Naive thymus-derived CD4-positive, alpha-beta T cell (primary cell): ENCODE results near the gene AGAP1. TPM values are rescaled to one million over a fixed set of nuclear protein-coding genes. Genes with fewer than 3 reads are reported as not detected.

Experiments used
- ATAC-seq: fragments of 150-1000 bp; cut with Tn5 transposase; 2 replicates; pipeline ENCODE4 v1.10.0; 2021; ENCODE audit warnings: mild to moderate bottlenecking, moderate library complexity
- CTCF ChIA-PET: fragments of 350-600 bp; sonication (Branson Sonifier 250); formaldehyde crosslinking; loops from one replicate; lab custom pipeline; 2021; ENCODE audit warnings: antibody characterized with exemption; lab: Charles Lee
- POLR2A ChIA-PET: fragments of 350-600 bp; sonication (Branson Sonifier 250); formaldehyde crosslinking; loops from one replicate; lab custom pipeline; 2021; ENCODE audit warnings: antibody characterized with exemption, inconsistent platforms; lab: Charles Lee
- DNase-seq, 9 donors: peaks; one replicate each; pipeline versions ENCODE4 v3.0.0 to v3.0.0-alpha.2; 2020 to 2022; ENCODE audit warnings: mixed read lengths in 1 of 9
- H3K27ac ChIP-seq: one replicate; pipeline ENCODE4 v1.7.0; 2013; ENCODE audit warnings: mild to moderate bottlenecking, low read depth, low read length, moderate library complexity
- H3K27me3 ChIP-seq, 2 donors: one replicate each; pipeline ENCODE4 v1.7.0; 2013; ENCODE audit warnings: low read length in 2 of 2, mild to moderate bottlenecking in 2 of 2, moderate library complexity in 2 of 2; ENCODE audit not compliant: control insufficient read depth in 2 of 2, insufficient read depth in 2 of 2
- H3K36me3 ChIP-seq, 3 experiments: 1 replicate in 2 of 3; 2 replicates in 1 of 3; pipeline ENCODE4 v1.7.0; 2013; ENCODE audit warnings: low read length in 3 of 3, mild to moderate bottlenecking in 3 of 3, moderate library complexity in 1 of 3; ENCODE audit not compliant: insufficient read depth in 3 of 3, control insufficient read depth in 2 of 3
- H3K4me1 ChIP-seq, 2 donors: one replicate each; pipeline ENCODE4 v1.7.0; 2013; ENCODE audit warnings: low read length in 2 of 2, mild to moderate bottlenecking in 2 of 2, moderate library complexity in 1 of 2; ENCODE audit not compliant: control insufficient read depth in 2 of 2, insufficient read depth in 2 of 2
- H3K4me3 ChIP-seq: 2 replicates; pipeline ENCODE4 v1.7.0; 2013; ENCODE audit warnings: mild to moderate bottlenecking, low read length
- H3K9me3 ChIP-seq, 3 experiments: 1 replicate in 2 of 3; 2 replicates in 1 of 3; pipeline ENCODE4 v1.7.0; 2013; ENCODE audit warnings: low read length in 3 of 3; ENCODE audit not compliant: control insufficient read depth in 2 of 3
- H3K27ac Mint-ChIP-seq, 9 donors: one replicate each; pipeline ENCODE4 v1.8.0; 2020 to 2022; ENCODE audit warnings: mixed read lengths in 9 of 9, mild to moderate bottlenecking in 8 of 9, moderate library complexity in 5 of 9, inconsistent platforms in 2 of 9
- H3K27me3 Mint-ChIP-seq, 5 donors: one replicate each; pipeline ENCODE4 v1.8.0; 2021 to 2022; ENCODE audit warnings: mixed read lengths in 5 of 5, mild to moderate bottlenecking in 1 of 5
- H3K36me3 Mint-ChIP-seq, 5 donors: one replicate each; pipeline ENCODE4 v1.8.0; 2020 to 2022; ENCODE audit warnings: mixed read lengths in 5 of 5, mild to moderate bottlenecking in 3 of 5, inconsistent platforms in 1 of 5
- H3K4me1 Mint-ChIP-seq, 7 donors: one replicate each; pipeline ENCODE4 v1.8.0; 2020 to 2022; ENCODE audit warnings: mixed read lengths in 7 of 7, mild to moderate bottlenecking in 3 of 7, inconsistent platforms in 1 of 7
- H3K4me3 Mint-ChIP-seq, 10 donors: one replicate each; pipeline ENCODE4 v1.8.0; 2020 to 2022; ENCODE audit warnings: mild to moderate bottlenecking in 10 of 10, mixed read lengths in 10 of 10, moderate library complexity in 6 of 10, inconsistent platforms in 2 of 10
- H3K9me3 Mint-ChIP-seq, 11 donors: one replicate each; pipeline ENCODE4 v1.8.0; 2020 to 2022; ENCODE audit warnings: mixed read lengths in 11 of 11, mild to moderate bottlenecking in 4 of 11, inconsistent platforms in 1 of 11, moderate library complexity in 1 of 11
- intact Hi-C, 2 donors: fragments of 100-400 bp; cut with micrococcal nuclease; formaldehyde crosslinking; loops; one replicate each; pipeline ENCODE4 v1.15.1; 2023
- polyA plus RNA-seq, 2 donors: library from polyadenylated mRNA; unstranded; fragments of 300-500 nt; fragmentation: Illumina TruSeq; gene quantifications; one replicate each; pipeline ENCODE4 v1.2.3, GENCODE V29; 2021
- total RNA-seq, 6 experiments: library from RNA in 5 of 6; stranded (reverse) in 5 of 6; gene quantifications; 1 replicate in 5 of 6; 2 replicates in 1 of 6; pipeline ENCODE4 v1.2.3 and lab custom pipeline; 2021 to 2026

The AGAP1 gene
- total and polyA plus RNA-seq, 7 experiments from 2014 or later, result 0.35 to 9.6 (median 0.85) TPM; not detected in 2

DNA sequence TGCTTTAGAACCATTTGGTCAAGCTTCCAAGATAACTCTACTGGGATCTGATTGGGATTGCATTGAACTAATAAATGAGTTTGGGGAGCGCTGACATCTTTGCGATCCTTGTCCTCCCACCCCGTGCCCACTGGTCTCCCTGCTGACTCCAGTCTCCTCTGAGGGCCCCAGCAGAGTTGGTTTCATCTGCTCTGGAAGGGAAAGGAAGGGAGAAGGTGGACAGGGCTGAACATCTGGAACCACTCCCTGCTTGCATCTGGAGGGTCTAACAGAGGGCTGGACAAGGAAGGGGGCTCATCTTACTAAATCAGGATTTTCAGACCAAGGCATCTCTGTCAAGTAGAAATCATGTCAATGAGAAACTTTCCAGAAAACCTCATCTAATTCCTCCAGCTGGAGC lies 661.6 kb downstream of the AGAP1 start:
- Histone ChIP-seq H3K27ac (no peak overlapping the region), H3K4me3 (no peak overlapping the region), H3K36me3 (no peaks in the 10 kb centered on the region), H3K27me3 (no peaks in the 10 kb centered on the region), H3K9me3 (no peaks in the 10 kb centered on the region), H3K4me1 (no peaks in the 10 kb centered on the region)
- CTCF ChIA-PET, result no interaction called here
- Mint-ChIP-seq H3K27ac (no peak overlapping the region), H3K4me3 (no peak overlapping the region), H3K9me3 (peaks cover 0 to 44% (median 14%) of the 10 kb centered on the region in 11 donors), H3K4me1 (peaks cover 0 to 4% (median 0%) of the 10 kb centered on the region in 7 donors), H3K27me3 (peaks cover 24 to 48% (median 38%) of the 10 kb centered on the region in 5 donors), H3K36me3 (peaks cover 0 to 4% (median 0%) of the 10 kb centered on the region in 5 donors)
- intact Hi-C loops, result no loop called here
- DNase-seq, result no peak
- POLR2A ChIA-PET, result no interaction called here
- no peak for ATAC-seq

DNA sequence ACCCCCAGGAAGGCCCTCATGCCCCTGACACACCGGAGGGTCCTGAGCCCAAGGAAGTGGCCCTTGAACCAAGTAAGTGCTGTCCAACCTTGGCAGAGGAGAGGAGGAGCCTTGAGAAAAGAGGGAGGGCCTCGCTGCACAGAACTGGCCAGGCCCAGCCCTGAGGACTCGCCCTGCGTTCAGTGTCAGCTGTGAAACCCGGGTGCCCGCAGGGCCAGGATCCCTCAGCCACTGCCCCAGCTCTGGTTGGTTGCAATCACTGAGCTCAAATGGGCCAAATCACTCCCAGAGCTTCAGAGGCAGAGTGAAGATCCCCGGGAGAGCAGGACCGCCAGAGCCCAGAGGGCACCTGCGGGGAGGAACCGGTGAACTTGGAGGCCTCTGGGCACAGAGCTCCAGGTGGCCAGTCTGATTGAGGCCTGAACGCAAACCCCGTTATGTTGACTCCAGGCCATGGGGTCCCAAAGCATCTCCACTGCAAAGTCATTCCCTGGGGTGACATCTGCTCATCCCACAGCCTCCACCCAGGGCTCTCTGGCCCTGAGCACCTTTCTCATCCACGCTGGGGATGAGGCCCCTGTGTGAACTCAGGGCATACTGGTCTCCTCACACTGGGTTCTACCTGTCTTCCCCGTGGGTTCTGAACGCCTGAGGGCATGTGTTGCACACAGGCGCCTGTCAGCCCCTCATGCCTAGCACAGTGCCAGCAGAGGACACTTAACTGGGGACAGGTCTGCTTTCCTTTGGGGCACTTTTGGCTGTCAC lies 662.4 kb downstream of the AGAP1 start:
- peaks cover 0 to 35% (median 14%) of the 10 kb centered on the region in 11 donors for H3K9me3 Mint-ChIP-seq

DNA sequence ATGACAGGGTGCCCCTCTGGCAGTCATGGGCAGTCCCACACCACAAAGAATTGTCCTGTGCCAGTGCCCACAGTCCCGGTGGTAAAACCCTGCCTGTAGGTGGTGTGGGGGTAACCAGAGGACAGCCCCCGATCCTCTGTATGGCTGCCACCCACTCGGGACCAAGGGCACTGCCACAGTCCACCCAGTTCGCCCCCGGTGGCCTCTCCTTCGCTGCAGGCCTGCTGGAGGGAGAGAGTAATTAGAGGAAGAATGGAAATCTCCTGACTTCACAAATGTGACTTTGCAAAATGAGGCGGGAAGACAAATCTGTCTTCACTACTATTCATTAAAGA lies 663.0 kb downstream of the AGAP1 start:
- CTCF ChIA-PET, result no interaction called here
- DNase-seq (no peak), ATAC-seq (no peak)
- Histone ChIP-seq H3K4me3 (no peak overlapping the region), H3K4me1 (no peaks in the 10 kb centered on the region), H3K27ac (no peak overlapping the region), H3K27me3 (no peaks in the 10 kb centered on the region), H3K9me3 (no peaks in the 10 kb centered on the region), H3K36me3 (no peaks in the 10 kb centered on the region)
- Mint-ChIP-seq H3K27ac (no peak overlapping the region), H3K4me3 (no peak overlapping the region), H3K4me1 (peaks cover 0 to 4% (median 0%) of the 10 kb centered on the region in 7 donors), H3K27me3 (peaks cover 37 to 61% (median 45%) of the 10 kb centered on the region in 5 donors), H3K36me3 (peaks cover 0 to 4% (median 0%) of the 10 kb centered on the region in 5 donors), H3K9me3 (peaks cover 0 to 30% (median 14%) of the 10 kb centered on the region in 11 donors)
- POLR2A ChIA-PET, result no interaction called here
- intact Hi-C loops, result no loop called here

More for the DNA sequence above, 662.4 kb downstream of the AGAP1 start:
- ATAC-seq (no peak), DNase-seq (no peak)
- Histone ChIP-seq H3K9me3 (no peaks in the 10 kb centered on the region), H3K36me3 (no peaks in the 10 kb centered on the region), H3K4me3 (no peak overlapping the region), H3K27me3 (no peaks in the 10 kb centered on the region), H3K4me1 (no peaks in the 10 kb centered on the region), H3K27ac (no peak overlapping the region)
- no peak overlapping the region for H3K4me3 Mint-ChIP-seq
- intact Hi-C loops, result no loop called here
- no peak overlapping the region for H3K27ac Mint-ChIP-seq
- H3K36me3 Mint-ChIP-seq, result peaks cover 0 to 4% (median 0%) of the 10 kb centered on the region in 5 donors
- H3K27me3 Mint-ChIP-seq, result peaks cover 32 to 55% (median 40%) of the 10 kb centered on the region in 5 donors
- ChIA-PET POLR2A (no interaction called here), CTCF (no interaction called here)
- peaks cover 0 to 4% (median 0%) of the 10 kb centered on the region in 7 donors for H3K4me1 Mint-ChIP-seq

DNA sequence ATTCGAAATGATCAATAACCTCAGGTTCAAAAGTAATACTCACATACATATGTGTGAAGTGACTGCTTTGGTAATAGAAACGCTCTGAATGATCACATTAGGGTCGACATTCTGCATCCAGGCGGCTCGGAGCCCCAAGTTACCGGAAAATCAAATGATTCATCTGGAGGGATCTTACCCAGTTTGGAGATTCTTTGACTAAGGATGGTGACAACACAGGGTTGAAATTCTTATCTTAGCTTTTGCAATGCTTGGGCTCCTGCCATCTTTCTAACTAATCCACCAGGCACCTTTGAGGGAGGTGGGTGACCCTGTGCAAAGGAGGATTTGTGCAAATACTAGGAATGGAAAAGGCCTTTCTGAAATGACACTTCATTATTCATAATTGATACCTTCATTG lies 663.5 kb downstream of the AGAP1 start:
- POLR2A ChIA-PET, result no interaction called here
- Mint-ChIP-seq H3K27me3 (peaks cover 43 to 65% (median 48%) of the 10 kb centered on the region in 5 donors), H3K36me3 (peaks cover 0 to 4% (median 0%) of the 10 kb centered on the region in 5 donors), H3K4me1 (peaks cover 0 to 4% (median 0%) of the 10 kb centered on the region in 7 donors), H3K9me3 (peaks cover 0 to 26% (median 11%) of the 10 kb centered on the region in 11 donors), H3K4me3 (no peak overlapping the region), H3K27ac (no peak overlapping the region)
- Histone ChIP-seq H3K27me3 (no peaks in the 10 kb centered on the region), H3K4me1 (no peaks in the 10 kb centered on the region), H3K4me3 (no peak overlapping the region), H3K36me3 (no peaks in the 10 kb centered on the region), H3K9me3 (no peaks in the 10 kb centered on the region), H3K27ac (no peak overlapping the region)
- ATAC-seq (no peak), DNase-seq (no peak)
- CTCF ChIA-PET, result no interaction called here
- intact Hi-C loops, result no loop called here

DNA sequence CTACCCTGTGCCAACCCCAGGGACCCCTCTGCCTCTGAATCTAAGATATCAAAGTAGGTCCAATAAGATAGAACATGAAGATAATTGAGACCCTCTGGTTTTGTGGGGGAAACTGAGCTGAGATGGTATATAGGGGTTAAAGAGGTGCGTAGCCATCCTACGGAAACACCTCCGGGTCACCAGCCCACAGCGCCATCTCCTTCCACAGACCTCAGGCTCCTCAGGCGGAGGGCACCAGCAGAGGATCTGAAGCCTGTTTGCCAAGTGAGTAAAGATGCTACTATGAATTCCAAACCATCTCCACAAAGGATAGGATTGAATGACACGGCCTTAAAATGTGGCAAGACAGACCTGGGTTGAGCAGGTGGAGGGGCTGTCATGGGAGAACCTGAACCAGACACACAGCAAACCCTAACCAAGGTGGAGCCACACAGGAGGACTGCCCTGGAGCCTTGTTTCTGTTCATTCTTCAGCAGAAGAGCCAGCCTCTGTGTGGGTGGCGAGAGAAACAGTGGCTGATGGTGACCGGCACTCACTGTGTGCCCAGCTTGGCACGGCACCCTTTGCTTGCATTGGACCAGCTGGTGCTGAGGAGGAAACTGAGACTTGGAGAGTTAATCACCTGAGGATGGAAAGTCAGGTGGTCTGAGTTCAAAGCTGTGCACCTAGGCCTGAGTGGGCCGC lies 664.1 kb downstream of the AGAP1 start:
- H3K9me3 Mint-ChIP-seq, result peaks cover 0 to 20% (median 7%) of the 10 kb centered on the region in 11 donors

DNA sequence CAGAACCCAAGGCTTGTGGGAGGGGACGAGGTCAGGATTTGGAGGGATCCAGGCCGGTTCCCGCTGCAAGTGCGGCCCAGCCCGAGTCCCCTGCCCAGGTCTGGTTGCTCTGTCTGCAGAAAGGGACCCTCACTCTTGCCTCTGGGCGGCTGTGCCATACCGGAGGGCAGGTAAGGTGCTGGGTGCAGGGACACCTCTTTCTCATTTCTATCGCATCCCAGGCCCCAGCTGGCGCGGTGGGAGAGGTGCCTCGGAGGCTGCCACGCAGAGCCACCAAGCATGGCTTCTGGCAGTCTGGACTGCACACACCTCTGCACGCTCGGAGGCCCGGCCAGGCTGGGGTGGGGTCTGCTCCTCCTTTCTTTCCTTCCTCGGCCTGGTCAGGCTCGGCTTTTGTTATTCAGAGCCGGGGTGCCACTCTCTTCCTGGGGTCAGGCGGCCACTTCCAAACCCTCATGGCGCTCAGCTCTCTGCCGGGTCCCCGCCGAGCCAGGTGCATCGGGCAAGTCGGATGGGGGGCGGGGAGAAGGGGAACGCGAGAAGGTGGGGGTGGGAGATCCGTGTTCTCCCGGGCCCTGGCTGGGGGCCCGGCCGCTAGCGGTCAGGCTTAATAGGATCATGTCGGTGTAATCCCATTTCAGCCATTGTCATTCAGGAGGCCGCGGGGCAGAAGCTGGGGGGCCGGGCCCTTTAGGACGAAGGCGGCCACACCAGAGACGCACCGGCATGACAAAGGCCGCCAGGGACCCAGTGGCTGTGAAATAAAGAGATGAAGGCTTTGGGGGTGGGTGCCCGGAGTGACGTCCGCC lies 665.3 kb downstream of the AGAP1 start:
- POLR2A ChIA-PET, result no interaction called here
- Histone ChIP-seq H3K9me3 (no peaks in the 10 kb centered on the region), H3K27ac (no peak overlapping the region), H3K4me3 (no peak overlapping the region), H3K36me3 (no peaks in the 10 kb centered on the region), H3K27me3 (no peaks in the 10 kb centered on the region), H3K4me1 (no peaks in the 10 kb centered on the region)
- intact Hi-C loops, result no loop called here
- DNase-seq (no peak), ATAC-seq (no peak)
- Mint-ChIP-seq H3K4me1 (peaks cover 0 to 9% (median 0%) of the 10 kb centered on the region in 7 donors), H3K4me3 (no peak overlapping the region), H3K9me3 (peaks cover 0 to 10% (median 5%) of the 10 kb centered on the region in 11 donors), H3K27me3 (peaks cover 44 to 63% (median 50%) of the 10 kb centered on the region in 5 donors), H3K27ac (no peak overlapping the region), H3K36me3 (no peaks in the 10 kb centered on the region)
- CTCF ChIA-PET, result no interaction called here

More for the DNA sequence above, 664.1 kb downstream of the AGAP1 start:
- Mint-ChIP-seq H3K27me3 (peaks cover 46 to 63% (median 53%) of the 10 kb centered on the region in 5 donors), H3K27ac (no peak overlapping the region), H3K4me1 (peaks cover 0 to 9% (median 0%) of the 10 kb centered on the region in 7 donors), H3K4me3 (no peak overlapping the region), H3K36me3 (peaks cover 0 to 4% (median 0%) of the 10 kb centered on the region in 5 donors)
- H3K27ac ChIP-seq, result no peak overlapping the region
- intact Hi-C loops, result no loop called here
- H3K4me3 ChIP-seq, result no peak overlapping the region
- no peaks in the 10 kb centered on the region for H3K9me3 ChIP-seq
- POLR2A ChIA-PET, result no interaction called here
- CTCF ChIA-PET, result no interaction called here
- DNase-seq, result no peak
- no peaks in the 10 kb centered on the region for H3K4me1 ChIP-seq
- no peak for ATAC-seq
- H3K36me3 ChIP-seq, result no peaks in the 10 kb centered on the region
- H3K27me3 ChIP-seq, result no peaks in the 10 kb centered on the region
